Subcutaneous adipose tissue (tissue), 4 donors: ENCODE measurements around the gene LRRC46. TPM values are rescaled to one million over a fixed set of nuclear protein-coding genes. Genes with fewer than 3 reads are reported as not detected.

Source experiments
- total RNA-seq, 4 donors: library from RNA; depleted of rRNA; stranded (reverse); fragments of >200 nt; gene quantifications; one replicate each; pipeline ENCODE4 v1.1.0, GENCODE V29; 2016
- TF ChIP-seq, protein P1 (sequence below): fragments of 450-650 bp; IDR thresholded peaks from one replicate; pipeline ENCODE4 v1.5.1; 2016; ENCODE audit warnings: low read depth, mild to moderate bottlenecking, control low read depth, antibody characterized with exemption, moderate library complexity

Gene LRRC46
- total RNA-seq, 4 donors from 2014 or later: 0.66 TPM; not detected in 3

DNA sequence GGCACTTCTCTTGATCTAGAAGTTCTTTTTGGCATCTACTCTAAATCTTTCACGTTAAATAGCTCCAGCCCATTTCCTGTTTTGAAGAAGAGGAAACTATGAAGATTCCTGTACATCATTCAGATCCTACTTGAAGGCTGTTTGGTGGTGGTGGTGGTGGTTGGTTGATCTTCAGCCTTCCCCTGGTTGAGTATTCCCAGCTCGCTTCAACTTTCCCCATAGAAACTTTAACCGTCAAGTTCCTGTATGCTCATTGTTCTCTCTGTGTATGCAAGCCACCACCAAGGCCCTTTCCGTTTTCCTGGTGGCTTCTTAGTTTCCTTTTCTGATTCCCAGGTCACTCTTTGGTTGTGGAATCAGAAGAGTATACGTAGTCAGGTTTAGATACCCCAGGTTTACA lies 3.3 kb downstream of the LRRC46 start:
- TF ChIP-seq, protein P1, sequence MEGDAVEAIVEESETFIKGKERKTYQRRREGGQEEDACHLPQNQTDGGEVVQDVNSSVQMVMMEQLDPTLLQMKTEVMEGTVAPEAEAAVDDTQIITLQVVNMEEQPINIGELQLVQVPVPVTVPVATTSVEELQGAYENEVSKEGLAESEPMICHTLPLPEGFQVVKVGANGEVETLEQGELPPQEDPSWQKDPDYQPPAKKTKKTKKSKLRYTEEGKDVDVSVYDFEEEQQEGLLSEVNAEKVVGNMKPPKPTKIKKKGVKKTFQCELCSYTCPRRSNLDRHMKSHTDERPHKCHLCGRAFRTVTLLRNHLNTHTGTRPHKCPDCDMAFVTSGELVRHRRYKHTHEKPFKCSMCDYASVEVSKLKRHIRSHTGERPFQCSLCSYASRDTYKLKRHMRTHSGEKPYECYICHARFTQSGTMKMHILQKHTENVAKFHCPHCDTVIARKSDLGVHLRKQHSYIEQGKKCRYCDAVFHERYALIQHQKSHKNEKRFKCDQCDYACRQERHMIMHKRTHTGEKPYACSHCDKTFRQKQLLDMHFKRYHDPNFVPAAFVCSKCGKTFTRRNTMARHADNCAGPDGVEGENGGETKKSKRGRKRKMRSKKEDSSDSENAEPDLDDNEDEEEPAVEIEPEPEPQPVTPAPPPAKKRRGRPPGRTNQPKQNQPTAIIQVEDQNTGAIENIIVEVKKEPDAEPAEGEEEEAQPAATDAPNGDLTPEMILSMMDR: no peak

DNA sequence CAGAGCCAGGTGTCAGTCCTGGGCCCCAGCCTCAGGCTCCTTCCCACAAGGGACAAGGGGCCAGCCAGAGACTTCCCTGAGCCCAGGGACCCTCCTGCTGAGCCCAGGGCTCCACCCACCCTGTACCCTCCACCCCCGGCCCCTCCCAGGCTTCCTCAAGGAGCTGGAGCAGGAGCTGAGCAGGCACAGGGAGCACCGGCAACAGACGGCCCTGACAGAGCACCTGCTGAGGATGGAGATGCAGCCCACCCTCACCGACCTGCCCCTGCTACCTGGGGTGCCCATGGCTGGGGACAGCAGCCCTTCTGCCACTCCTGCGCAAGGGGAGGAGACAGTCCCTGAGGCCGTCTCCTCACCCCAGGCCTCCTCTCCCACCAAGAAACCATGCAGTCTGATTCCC lies 5.1 kb downstream of the LRRC46 start:
- TF ChIP-seq, protein P1: no peak

DNA sequence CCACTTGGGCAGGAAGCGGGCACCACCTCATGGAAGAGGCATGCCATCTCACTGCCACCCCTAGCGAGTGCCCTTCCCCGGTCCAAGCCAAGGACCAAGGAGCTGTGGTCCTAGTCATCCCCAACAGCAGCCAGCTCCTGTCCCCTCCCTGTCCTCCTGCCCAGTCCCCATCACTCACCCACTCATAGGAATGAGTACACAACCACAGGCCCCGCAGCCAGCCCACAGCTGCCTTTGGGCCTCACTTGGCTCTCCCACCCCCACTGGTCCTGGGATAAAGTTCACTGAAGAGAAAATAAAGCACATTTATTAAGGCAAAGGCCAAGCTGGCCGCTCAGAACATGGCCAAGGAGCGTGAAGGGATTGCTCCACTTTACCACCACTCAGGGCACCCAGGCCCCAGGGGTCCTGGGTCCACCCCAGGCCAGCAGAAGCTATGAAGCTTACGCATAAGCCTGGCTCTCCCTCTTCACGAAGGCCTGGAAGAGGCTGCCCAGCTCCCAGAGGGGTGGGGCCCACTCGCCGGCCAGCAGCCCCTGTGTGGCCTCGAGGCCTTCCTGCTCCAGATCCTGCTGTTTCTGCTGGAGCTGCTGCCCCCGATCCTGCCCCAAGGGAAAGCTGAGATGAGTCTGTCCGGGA lies 6.0 kb downstream of the LRRC46 start:
- TF ChIP-seq, protein P1: no peak

DNA sequence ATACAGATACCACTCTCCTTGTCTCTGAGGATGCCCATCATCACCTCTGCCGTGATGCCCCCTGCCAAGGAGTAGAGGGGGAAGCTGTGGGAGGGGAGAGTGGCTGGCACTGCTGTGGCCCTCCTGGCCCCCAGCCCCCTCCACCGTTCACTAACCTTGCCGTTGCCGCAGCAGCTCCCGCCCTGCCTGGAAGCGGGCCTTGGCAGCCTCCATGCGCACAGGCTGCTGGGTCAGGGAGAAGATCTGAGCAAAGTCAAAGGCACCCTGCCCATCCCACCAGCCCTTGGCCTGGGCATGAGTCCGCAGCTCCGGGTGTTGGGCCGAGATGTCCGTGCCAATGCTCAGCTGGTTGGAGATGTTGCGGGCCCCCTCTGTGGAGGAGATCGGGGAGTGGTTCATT lies 7.2 kb downstream of the LRRC46 start:
- TF ChIP-seq, protein P1: no peak

DNA sequence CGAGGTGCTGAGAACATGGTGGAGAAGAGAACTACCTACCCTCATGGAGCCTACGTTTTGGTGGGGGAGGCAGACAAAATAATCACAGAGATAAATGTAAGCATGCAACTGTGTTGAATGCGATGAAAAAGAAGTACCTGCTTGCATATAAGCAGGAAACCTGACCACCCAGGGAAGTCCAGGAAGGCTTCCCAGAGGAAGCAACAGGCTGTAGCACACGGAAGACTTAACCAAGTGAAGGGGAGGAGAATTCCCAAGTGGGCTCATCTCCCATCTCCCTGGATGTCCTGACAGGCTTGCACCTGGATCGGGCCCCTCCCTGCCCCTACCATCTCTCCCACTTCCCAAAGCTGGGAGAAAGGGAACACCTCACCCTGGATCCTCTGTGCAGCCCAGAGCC lies 7.6 kb downstream of the LRRC46 start:
- TF ChIP-seq, protein P1: no peak

DNA sequence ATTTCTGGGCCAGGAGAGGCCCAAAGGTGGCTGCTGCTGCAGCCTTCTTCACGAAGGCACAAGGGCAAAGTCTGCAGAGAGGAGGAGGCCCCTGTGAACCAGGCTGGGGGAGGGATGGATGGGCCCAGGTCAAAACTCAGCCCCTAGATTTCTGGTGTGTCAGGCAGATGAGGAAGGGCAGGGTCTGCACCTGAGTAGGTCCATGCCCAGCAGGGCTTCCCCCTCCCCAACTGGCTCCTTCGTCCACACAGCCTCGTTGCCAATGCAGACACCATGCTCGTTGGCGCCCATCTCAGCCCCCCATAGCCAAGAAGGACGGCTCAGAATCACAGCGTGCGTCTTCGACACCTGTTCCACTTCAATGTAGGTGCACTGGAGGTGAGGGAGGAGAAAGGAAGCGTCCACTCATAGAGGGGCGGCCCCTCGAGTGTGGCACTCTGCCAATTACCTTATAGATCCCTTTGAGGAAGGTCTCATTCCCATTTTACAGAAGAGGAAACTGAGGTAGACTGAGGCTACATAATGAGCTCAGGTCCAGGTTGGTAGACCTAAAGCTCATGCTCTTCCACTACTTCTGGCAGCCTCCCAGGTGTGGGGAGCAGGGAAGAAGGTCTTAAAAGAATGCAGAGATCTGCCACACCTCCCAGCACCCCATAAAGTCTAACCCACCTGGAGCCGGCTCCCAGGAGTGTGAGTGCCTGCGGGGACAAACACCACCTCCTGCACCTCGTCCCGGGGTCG lies 8.7 kb downstream of the LRRC46 start:
- TF ChIP-seq, protein P1: no peak

DNA sequence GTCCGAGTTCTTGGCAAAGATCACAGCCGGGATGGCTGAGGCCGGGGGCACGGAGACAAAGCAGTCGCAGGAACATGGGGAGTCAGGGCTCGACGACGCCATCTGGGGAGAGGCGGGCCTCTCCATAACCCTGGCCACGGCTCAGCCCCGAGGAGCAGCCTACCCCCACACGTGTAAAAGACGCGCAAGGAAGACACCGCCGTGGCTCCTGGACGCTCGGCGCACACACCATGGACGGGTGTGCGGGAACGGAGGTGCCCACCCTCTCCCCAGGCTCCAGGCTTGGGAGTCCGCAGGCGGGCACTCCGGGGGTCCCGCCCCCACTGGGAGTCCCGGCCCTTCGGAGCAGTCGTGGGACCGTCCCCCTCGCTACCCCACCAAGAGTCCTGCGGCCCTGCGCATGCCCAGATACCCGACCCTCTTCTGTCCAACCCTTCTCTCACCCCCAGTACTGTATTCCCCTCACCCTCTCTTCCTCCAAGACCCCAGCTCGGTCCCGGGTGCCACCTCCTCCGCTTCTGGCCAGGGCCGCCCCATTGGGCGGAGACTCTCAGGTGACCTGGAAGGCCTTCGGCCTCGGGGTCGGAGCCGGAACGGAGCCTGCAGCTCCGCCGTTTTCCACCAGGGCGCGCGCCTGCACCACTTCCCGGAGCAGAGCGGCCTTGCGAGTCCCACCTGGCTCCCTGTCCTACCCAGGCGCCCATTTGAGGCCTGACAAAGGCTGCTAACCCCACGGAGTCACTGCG lies 9.4 kb downstream of the LRRC46 start, which contains the start of gene SCRN2:
SCRN2 (minus strand) TSS at position 532 of the 746 bp plus-strand sequence; CDS start at position 102, 430 bp downstream.
- TF ChIP-seq, protein P1: no peak
